K562 (cell line): ENCODE measurements around the gene RAB3GAP2. TPM values are rescaled to one million over a fixed set of nuclear protein-coding genes. Genes with fewer than 3 reads are reported as not detected.

Experiments used
- ETV5 ChIP-seq: sonication (generic); formaldehyde crosslinking; IDR thresholded peaks from 2 replicates; pipeline ENCODE4 v1.4.0; 2020; ENCODE audit warnings: low read depth, mild to moderate bottlenecking, missing genetic modification reagents
- FOXA1 ChIP-seq: fragments of 450-650 bp; IDR thresholded peaks from 2 replicates; pipeline ENCODE4 v1.6.1; 2016; ENCODE audit warnings: mild to moderate bottlenecking, borderline replicate concordance
- FOXK2 ChIP-seq, 2 experiments: fragments of 450-650 bp; IDR thresholded peaks in 1 of 2; conservative IDR thresholded peaks in 1 of 2; 2 replicates each; pipeline ENCODE4 v1.6.1; 2016; ENCODE audit warnings: low read depth in 2 of 2, mild to moderate bottlenecking in 1 of 2
- GTF2B ChIP-seq: IDR thresholded peaks from 2 replicates; pipeline ENCODE4 v1.6.1; 2011; ENCODE audit not compliant: insufficient read length; ENCODE audit errors: extremely low read depth
- HMBOX1 ChIP-seq: sonication (generic); IDR thresholded peaks from 2 replicates; pipeline ENCODE4 v1.6.1; 2016
- PYGO2 ChIP-seq: fragments of 450-650 bp; IDR thresholded peaks from 2 replicates; pipeline ENCODE4 v1.6.1; 2016; ENCODE audit warnings: mild to moderate bottlenecking, missing genetic modification characterization, moderate library complexity, missing compliant biosample characterization
- SAFB ChIP-seq: fragments of 200-400 bp; formaldehyde crosslinking; IDR thresholded peaks from 2 replicates; pipeline ENCODE4 v1.6.1; 2017; ENCODE audit warnings: low read depth, low read length, borderline replicate concordance
- SMARCA4 ChIP-seq: fragments of 450-650 bp; IDR thresholded peaks from 2 replicates; pipeline ENCODE4 v1.6.1; 2016
- TARDBP ChIP-seq: fragments of 450-650 bp; IDR thresholded peaks from 2 replicates; pipeline ENCODE4 v1.6.1; 2016
- TCF3 ChIP-seq: sonication (generic); formaldehyde crosslinking; IDR thresholded peaks from 2 replicates; pipeline ENCODE4 v1.4.0; 2020; ENCODE audit warnings: mild to moderate bottlenecking, missing genetic modification reagents
- ZBTB7A ChIP-seq: IDR thresholded peaks from 2 replicates; pipeline ENCODE4 v1.6.1; 2011; ENCODE audit warnings: low read depth, mild to moderate bottlenecking, low read length, moderate library complexity, borderline replicate concordance; ENCODE audit not compliant: control insufficient read depth
- ZNF449 ChIP-seq: fragments of 250-450 bp; sonication (Bioruptor Pico); IDR thresholded peaks from 2 replicates; pipeline ENCODE4 v1.8.0; 2022; ENCODE audit warnings: moderate library complexity, mild to moderate bottlenecking, inconsistent platforms
- polyA plus RNA-seq, 8 experiments: library from polyadenylated mRNA; depleted of rRNA in 4 of 8; stranded (reverse) in 5 of 8; unstranded in 3 of 8; fragments of >200 nt; fragmentation: Nextera tagmentation in 2 of 8; fragmentation: Illumina TruSeq in 1 of 8; extraction: Ambion mirVana in 2 of 8; extraction: Trizol in 1 of 8; gene quantifications; 2 replicates each; pipeline versions ENCODE4 v1.2.1 to v1.2.3, GENCODE V29; 2011 to 2014; ENCODE audit warnings: inconsistent platforms in 1 of 8, missing spikeins in 1 of 8
- total RNA-seq, 7 experiments: library from RNA; depleted of rRNA in 6 of 7; stranded (reverse); fragments of >200 nt in 6 of 7; fragmentation: Illumina TruSeq in 2 of 7; extraction: Trizol in 2 of 7; gene quantifications; 2 replicates each; pipeline versions ENCODE4 v1.2.1 to v1.2.3, GENCODE V29; 2011 to 2021; ENCODE audit warnings: low replicate concordance in 1 of 7
- TF ChIP-seq, protein P1 (sequence below): fragments of 200-600 bp; sonication (generic); IDR thresholded peaks from one replicate; pipeline ENCODE4 v1.6.1; 2012; ENCODE audit warnings: mild to moderate bottlenecking, low read depth, low read length, inconsistent platforms

RAB3GAP2 gene
- total and polyA plus RNA-seq, 9 of the 15 experiments (the other 6 are each of a cell fraction or from before 2014, with no cell fraction given) = 14.1 to 69.1 (median 32.2) TPM

- TF ChIP-seq, protein P1, sequence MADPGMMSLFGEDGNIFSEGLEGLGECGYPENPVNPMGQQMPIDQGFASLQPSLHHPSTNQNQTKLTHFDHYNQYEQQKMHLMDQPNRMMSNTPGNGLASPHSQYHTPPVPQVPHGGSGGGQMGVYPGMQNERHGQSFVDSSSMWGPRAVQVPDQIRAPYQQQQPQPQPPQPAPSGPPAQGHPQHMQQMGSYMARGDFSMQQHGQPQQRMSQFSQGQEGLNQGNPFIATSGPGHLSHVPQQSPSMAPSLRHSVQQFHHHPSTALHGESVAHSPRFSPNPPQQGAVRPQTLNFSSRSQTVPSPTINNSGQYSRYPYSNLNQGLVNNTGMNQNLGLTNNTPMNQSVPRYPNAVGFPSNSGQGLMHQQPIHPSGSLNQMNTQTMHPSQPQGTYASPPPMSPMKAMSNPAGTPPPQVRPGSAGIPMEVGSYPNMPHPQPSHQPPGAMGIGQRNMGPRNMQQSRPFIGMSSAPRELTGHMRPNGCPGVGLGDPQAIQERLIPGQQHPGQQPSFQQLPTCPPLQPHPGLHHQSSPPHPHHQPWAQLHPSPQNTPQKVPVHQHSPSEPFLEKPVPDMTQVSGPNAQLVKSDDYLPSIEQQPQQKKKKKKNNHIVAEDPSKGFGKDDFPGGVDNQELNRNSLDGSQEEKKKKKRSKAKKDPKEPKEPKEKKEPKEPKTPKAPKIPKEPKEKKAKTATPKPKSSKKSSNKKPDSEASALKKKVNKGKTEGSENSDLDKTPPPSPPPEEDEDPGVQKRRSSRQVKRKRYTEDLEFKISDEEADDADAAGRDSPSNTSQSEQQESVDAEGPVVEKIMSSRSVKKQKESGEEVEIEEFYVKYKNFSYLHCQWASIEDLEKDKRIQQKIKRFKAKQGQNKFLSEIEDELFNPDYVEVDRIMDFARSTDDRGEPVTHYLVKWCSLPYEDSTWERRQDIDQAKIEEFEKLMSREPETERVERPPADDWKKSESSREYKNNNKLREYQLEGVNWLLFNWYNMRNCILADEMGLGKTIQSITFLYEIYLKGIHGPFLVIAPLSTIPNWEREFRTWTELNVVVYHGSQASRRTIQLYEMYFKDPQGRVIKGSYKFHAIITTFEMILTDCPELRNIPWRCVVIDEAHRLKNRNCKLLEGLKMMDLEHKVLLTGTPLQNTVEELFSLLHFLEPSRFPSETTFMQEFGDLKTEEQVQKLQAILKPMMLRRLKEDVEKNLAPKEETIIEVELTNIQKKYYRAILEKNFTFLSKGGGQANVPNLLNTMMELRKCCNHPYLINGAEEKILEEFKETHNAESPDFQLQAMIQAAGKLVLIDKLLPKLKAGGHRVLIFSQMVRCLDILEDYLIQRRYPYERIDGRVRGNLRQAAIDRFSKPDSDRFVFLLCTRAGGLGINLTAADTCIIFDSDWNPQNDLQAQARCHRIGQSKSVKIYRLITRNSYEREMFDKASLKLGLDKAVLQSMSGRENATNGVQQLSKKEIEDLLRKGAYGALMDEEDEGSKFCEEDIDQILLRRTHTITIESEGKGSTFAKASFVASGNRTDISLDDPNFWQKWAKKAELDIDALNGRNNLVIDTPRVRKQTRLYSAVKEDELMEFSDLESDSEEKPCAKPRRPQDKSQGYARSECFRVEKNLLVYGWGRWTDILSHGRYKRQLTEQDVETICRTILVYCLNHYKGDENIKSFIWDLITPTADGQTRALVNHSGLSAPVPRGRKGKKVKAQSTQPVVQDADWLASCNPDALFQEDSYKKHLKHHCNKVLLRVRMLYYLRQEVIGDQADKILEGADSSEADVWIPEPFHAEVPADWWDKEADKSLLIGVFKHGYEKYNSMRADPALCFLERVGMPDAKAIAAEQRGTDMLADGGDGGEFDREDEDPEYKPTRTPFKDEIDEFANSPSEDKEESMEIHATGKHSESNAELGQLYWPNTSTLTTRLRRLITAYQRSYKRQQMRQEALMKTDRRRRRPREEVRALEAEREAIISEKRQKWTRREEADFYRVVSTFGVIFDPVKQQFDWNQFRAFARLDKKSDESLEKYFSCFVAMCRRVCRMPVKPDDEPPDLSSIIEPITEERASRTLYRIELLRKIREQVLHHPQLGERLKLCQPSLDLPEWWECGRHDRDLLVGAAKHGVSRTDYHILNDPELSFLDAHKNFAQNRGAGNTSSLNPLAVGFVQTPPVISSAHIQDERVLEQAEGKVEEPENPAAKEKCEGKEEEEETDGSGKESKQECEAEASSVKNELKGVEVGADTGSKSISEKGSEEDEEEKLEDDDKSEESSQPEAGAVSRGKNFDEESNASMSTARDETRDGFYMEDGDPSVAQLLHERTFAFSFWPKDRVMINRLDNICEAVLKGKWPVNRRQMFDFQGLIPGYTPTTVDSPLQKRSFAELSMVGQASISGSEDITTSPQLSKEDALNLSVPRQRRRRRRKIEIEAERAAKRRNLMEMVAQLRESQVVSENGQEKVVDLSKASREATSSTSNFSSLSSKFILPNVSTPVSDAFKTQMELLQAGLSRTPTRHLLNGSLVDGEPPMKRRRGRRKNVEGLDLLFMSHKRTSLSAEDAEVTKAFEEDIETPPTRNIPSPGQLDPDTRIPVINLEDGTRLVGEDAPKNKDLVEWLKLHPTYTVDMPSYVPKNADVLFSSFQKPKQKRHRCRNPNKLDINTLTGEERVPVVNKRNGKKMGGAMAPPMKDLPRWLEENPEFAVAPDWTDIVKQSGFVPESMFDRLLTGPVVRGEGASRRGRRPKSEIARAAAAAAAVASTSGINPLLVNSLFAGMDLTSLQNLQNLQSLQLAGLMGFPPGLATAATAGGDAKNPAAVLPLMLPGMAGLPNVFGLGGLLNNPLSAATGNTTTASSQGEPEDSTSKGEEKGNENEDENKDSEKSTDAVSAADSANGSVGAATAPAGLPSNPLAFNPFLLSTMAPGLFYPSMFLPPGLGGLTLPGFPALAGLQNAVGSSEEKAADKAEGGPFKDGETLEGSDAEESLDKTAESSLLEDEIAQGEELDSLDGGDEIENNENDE = no peak
- TF ChIP-seq TARDBP (peak; percentile 75; the same call in 1 of the 2 replicates), GTF2B (no peak), ZNF449 (CRISPR knock-in tag) (no peak), FOXK2 (conservative IDR thresholded peaks at IDR 0.05 in 1 of 2, IDR thresholded peaks at IDR 0.05 in 1 of 2; ENCODE audit: low read depth in 2 of 2) (peak; percentile 50; a peak in 3 of 4 replicates), PYGO2 (tag) (no peak), TCF3 (peak; percentile 88), HMBOX1 (peak; percentile 97), ZBTB7A (no peak), SAFB (no peak), ETV5 (CRISPR knock-in tag) (no peak), SMARCA4 (peak; percentile 97), FOXA1 (no peak)
Measured at GRCh38 chr1:220119043-220119512, 153.2 kb downstream of the RAB3GAP2 start (continued).
